Upper lobe of left lung (tissue), 6 donors: ENCODE results near the gene TTPAL. TPM values are rescaled to one million over a fixed set of nuclear protein-coding genes. Genes with fewer than 3 reads are reported as not detected.

Experiments used
- ATAC-seq, 2 donors: fragments of 200-7000 bp; cut with Tn5 transposase; one replicate each; pipeline ENCODE4 v1.9.1; 2022; ENCODE audit warnings: mild to moderate bottlenecking in 2 of 2, moderate library complexity in 2 of 2; ENCODE audit not compliant: low FRiP score in 2 of 2
- DNase-seq, 2 donors: peaks; one replicate each; pipeline ENCODE4 v3.0.0-alpha.2; 2019 to 2020
- H3K27ac ChIP-seq, 4 donors: fragments of 200-600 bp; sonication (generic); one replicate each; pipeline ENCODE4 v1.5.1; 2016 to 2019
- H3K27me3 ChIP-seq, 4 donors: fragments of 200-600 bp; sonication (generic); one replicate each; pipeline ENCODE4 v1.5.1; 2017 to 2019
- H3K36me3 ChIP-seq, 4 donors: fragments of 200-600 bp; sonication (generic); one replicate each; pipeline ENCODE4 v1.5.1; 2016 to 2019
- H3K4me1 ChIP-seq, 4 donors: fragments of 200-600 bp; sonication (generic); one replicate each; pipeline ENCODE4 v1.5.1; 2018 to 2019
- H3K4me3 ChIP-seq, 4 donors: fragments of 200-600 bp; sonication (generic); one replicate each; pipeline ENCODE4 v1.5.1; 2017 to 2019; ENCODE audit warnings: mild to moderate bottlenecking in 2 of 4, moderate library complexity in 1 of 4
- H3K9me3 ChIP-seq, 4 donors: fragments of 200-600 bp; sonication (generic); one replicate each; pipeline ENCODE4 v1.5.1; 2018 to 2019
- EP300 ChIP-seq, 4 donors: sonication (generic); formaldehyde crosslinking; IDR thresholded peaks; one replicate each; pipeline ENCODE4 v1.5.1; 2017; ENCODE audit warnings: antibody characterized with exemption in 4 of 4, control low read depth in 2 of 4
- POLR2A ChIP-seq, 4 donors: fragments of 450-650 bp; IDR thresholded peaks; one replicate each; pipeline ENCODE4 v1.5.1; 2016 to 2017; ENCODE audit warnings: antibody characterized with exemption in 4 of 4, mild to moderate bottlenecking in 2 of 4
- POLR2AphosphoS5 ChIP-seq, 2 donors: sonication (generic); formaldehyde crosslinking; IDR thresholded peaks; one replicate each; pipeline ENCODE4 v1.5.1; 2017; ENCODE audit warnings: antibody characterized with exemption in 2 of 2
- WGBS, 2 donors: methylation state at CpG; one replicate each; pipeline ENCODE4 v1.1.5; 2017 to 2018; 5-methylcytosine and 5-hydroxymethylcytosine counted together
- total RNA-seq, 6 donors: library from RNA; depleted of rRNA in 4 of 6; stranded (reverse); fragments of >200 nt in 4 of 6; gene quantifications; one replicate each; pipeline versions ENCODE4 v1.1.0 to v1.2.1, GENCODE V29; 2016 to 2021
- TF ChIP-seq, protein P1 (sequence below), 6 experiments: fragments of 450-650 bp in 4 of 6; fragments of 200-600 bp in 2 of 6; sonication (generic) in 2 of 6; IDR thresholded peaks; one replicate each; pipeline ENCODE4 v1.5.1; 2016 to 2019; ENCODE audit warnings: antibody characterized with exemption in 6 of 6
- donor health status: DM: no; HTN: no; CAD: no; lungs with moderate emphysema.
- donor health status: DM: no; HTN: yes; CAD: no; lungs with severe emphysema.

Gene TTPAL, protein sequence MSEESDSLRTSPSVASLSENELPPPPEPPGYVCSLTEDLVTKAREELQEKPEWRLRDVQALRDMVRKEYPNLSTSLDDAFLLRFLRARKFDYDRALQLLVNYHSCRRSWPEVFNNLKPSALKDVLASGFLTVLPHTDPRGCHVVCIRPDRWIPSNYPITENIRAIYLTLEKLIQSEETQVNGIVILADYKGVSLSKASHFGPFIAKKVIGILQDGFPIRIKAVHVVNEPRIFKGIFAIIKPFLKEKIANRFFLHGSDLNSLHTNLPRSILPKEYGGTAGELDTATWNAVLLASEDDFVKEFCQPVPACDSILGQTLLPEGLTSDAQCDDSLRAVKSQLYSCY
- total RNA-seq, result 10 to 100 TPM in 4 of 6 donors, 1 to 10 TPM in 2; 9.4 to 12.2 (median 10.2) TPM

DNA sequence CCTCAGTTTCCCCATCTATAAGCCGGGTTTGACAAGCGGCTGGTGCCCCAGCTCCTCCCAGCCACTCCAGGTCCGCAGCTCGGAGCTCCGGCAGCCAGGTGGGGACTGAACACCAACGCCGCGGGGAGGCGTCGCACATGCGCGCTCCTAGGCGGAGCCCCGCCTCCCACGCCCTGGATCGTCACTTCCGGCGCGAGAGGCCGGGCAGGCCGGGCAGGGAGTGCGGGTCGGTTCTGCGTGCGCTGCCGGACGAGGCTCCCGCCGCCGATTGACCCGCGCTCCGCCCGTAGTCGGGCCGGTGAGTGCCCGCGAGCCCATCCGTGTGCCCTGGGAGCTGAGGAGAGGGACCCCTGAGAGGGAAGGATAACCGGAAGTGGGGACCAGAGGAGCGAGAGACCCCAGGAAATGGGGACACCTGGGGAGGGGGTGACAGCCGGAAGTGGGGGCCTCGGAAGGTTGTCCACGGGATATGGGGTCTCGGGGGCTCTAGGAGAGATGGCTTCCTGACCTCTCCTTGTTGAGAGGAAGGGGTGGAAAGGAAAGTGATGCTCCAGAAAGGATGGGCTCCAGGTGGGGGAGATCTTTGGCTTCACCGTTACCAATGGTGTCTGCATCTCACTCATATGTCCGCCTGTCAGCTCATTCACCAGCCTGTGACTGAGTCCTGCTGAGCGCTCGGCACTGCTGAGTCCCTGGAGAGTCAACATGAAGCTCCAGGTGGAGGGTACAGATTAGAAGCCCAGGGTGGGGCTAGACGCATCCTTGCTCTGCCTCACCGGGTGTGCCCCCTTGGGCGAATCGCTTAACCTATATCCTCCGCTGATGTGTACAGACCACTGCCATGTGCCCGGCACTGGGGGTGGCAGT, at the start of gene TTPAL:
Gene TTPAL (plus strand): TSS at position 181 of the 867 bp plus-strand sequence. CDS start 4,126 bp downstream, outside the sequence.
- WGBS, 2 donors, result 5% methylated on average over 26 to 55 of the region's 55 CpGs
- Histone ChIP-seq H3K4me1 (peaks cover 4 to 20% (median 11%) of the 10 kb centered on the region in 4 donors), H3K4me3 (peak within 1 kb of the TSS; percentile 40 to 84 (median 66)), H3K27ac (peak within 1 kb of the TSS; percentile 79 to 98 (median 94)), H3K27me3 (no peaks in the 10 kb centered on the region), H3K9me3 (no peaks in the 10 kb centered on the region), H3K36me3 (peaks cover 0 to 12% (median 7%) of the 10 kb centered on the region in 4 donors)
- TF ChIP-seq POLR2A (IDR thresholded peaks at IDR 0.05) (peak; percentile 29 to 100 (median 90)), EP300 (IDR thresholded peaks at IDR 0.05) (peak in 1 of 4 donors; percentile 65), POLR2AphosphoS5 (IDR thresholded peaks at IDR 0.05) (peak; percentile 99 to 100)
- TF ChIP-seq, protein P1, sequence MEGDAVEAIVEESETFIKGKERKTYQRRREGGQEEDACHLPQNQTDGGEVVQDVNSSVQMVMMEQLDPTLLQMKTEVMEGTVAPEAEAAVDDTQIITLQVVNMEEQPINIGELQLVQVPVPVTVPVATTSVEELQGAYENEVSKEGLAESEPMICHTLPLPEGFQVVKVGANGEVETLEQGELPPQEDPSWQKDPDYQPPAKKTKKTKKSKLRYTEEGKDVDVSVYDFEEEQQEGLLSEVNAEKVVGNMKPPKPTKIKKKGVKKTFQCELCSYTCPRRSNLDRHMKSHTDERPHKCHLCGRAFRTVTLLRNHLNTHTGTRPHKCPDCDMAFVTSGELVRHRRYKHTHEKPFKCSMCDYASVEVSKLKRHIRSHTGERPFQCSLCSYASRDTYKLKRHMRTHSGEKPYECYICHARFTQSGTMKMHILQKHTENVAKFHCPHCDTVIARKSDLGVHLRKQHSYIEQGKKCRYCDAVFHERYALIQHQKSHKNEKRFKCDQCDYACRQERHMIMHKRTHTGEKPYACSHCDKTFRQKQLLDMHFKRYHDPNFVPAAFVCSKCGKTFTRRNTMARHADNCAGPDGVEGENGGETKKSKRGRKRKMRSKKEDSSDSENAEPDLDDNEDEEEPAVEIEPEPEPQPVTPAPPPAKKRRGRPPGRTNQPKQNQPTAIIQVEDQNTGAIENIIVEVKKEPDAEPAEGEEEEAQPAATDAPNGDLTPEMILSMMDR (IDR thresholded peaks at IDR 0.05), result peak in 5 of 6 experiments; percentile 42 to 82 (median 50)
- peak; percentile 94 to 98 for DNase-seq
- ATAC-seq, result peak; percentile 95 to 99

DNA sequence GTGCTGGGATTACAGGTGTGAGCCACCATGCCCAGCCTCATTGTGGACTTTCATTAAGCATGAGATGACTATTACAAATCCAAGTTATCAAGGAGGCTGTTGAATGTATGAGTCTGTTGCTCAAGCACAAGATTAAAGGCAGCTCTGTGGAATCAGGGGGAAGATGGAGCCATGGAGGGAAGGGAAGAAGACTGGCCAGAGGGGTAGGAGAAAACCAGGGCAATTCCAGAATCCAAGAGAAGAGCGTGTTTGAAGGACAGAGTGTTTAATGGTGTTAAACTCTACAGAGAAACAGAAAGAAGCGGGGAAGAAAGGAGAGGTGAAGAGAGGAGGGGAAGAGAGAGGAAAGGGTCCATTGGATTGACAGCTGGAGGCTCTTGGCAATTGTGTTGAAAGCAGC, 49.8 kb upstream of the TTPAL start:
- H3K4me3 ChIP-seq, result no peak overlapping the region
- ATAC-seq (no peak), DNase-seq (no peak)
- 91 to 97% methylated on average over 2 of the region's 2 CpGs for WGBS, 2 donors
- no peaks in the 10 kb centered on the region for H3K36me3 ChIP-seq
- TF ChIP-seq, protein P1 (IDR thresholded peaks at IDR 0.05), result no peak
- TF ChIP-seq POLR2A (IDR thresholded peaks at IDR 0.05), result no peak
- TF ChIP-seq POLR2AphosphoS5 (IDR thresholded peaks at IDR 0.05), result no peak
- TF ChIP-seq EP300 (IDR thresholded peaks at IDR 0.05), result no peak
- no peaks in the 10 kb centered on the region for H3K27me3 ChIP-seq
- H3K27ac ChIP-seq, result no peak overlapping the region
- H3K9me3 ChIP-seq, result no peaks in the 10 kb centered on the region
- H3K4me1 ChIP-seq, result no peaks in the 10 kb centered on the region

DNA sequence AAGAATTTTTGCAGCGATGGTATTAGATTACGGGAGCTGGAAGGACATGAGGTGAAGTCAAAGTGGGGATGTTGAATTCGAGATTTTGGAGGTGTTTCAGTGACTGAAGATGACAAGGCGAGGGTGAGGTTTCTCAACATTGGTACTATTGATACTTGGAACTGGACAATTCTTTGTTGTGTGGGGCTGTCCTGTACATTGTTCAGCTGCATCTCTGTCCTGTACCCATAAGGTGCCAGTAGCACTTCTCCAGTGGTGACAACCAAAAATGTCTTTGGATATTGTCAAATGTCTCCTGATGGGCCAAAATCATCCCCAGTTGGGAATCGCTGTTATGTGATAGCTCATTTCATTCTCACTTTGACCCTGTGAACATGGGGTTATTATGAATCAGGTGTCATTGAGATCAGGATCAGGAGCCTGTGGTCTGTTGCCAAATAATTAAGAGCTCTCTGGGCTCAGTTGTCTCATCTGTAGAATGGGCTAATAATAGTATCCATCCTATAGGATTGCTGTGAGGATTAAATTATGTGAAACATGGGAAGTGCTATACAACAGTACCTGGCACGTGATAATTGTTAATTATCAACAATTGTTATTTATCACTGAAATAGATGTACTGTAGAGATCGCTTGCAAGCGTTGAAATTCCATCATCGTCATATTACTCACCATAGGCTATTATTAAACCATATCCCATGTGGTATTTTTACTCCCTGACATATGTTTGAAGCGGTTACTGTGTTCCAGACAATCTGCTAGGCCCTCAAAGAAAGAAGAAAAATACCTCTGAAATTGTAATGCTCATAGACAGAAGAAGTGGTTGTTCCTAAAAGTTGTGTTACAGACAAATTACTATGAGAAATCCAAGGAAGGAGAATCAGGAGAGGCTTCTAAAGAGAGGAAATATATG, 48.5 kb upstream of the TTPAL start:
- Histone ChIP-seq H3K9me3 (no peaks in the 10 kb centered on the region), H3K4me1 (no peaks in the 10 kb centered on the region), H3K4me3 (no peak overlapping the region), H3K36me3 (no peaks in the 10 kb centered on the region), H3K27ac (no peak overlapping the region), H3K27me3 (no peaks in the 10 kb centered on the region)
- DNase-seq (no peak), ATAC-seq (no peak)
- TF ChIP-seq POLR2A (IDR thresholded peaks at IDR 0.05) (no peak), POLR2AphosphoS5 (IDR thresholded peaks at IDR 0.05) (no peak)
- TF ChIP-seq, protein P1 (IDR thresholded peaks at IDR 0.05), result no peak
- 74 to 87% methylated on average over 10 of the region's 10 CpGs for WGBS, 2 donors

DNA sequence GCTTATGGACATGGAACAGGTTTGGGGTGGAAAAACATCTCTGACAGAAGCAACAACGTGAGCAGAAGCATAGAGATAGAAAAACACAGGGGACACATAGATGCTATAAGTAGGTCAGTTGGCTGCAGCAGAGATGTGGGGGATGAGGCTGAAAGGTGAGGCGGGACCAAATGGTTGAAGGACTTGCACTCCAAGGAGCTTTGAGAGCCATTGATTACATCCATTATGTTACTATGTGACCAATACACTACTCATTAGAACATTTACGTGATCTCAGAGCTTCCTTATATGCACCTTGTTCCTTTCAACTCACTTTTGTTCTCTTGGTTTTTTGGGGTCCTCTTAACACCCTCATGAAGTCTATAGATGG, 47.9 kb upstream of the TTPAL start:
- ATAC-seq (no peak), DNase-seq (no peak)
- Histone ChIP-seq H3K27me3 (no peaks in the 10 kb centered on the region), H3K4me3 (no peak overlapping the region), H3K4me1 (no peaks in the 10 kb centered on the region), H3K9me3 (no peaks in the 10 kb centered on the region), H3K36me3 (no peaks in the 10 kb centered on the region), H3K27ac (no peak overlapping the region)
- 81 to 93% methylated on average over 3 of the region's 3 CpGs for WGBS, 2 donors
- TF ChIP-seq EP300 (IDR thresholded peaks at IDR 0.05), result no peak
- TF ChIP-seq, protein P1 (IDR thresholded peaks at IDR 0.05), result no peak
- no peak for TF ChIP-seq POLR2A (IDR thresholded peaks at IDR 0.05)
- TF ChIP-seq POLR2AphosphoS5 (IDR thresholded peaks at IDR 0.05), result no peak
